NCI-H1436 treated with DMSO at 0.1 percent for 48 hours (cell line): ENCODE results near the gene THSD7A.

Source experiments
- DNase-seq: peaks from one replicate; lab custom pipeline; 2025; lab: John Stamatoyannopoulos, UW

Gene THSD7A

DNA sequence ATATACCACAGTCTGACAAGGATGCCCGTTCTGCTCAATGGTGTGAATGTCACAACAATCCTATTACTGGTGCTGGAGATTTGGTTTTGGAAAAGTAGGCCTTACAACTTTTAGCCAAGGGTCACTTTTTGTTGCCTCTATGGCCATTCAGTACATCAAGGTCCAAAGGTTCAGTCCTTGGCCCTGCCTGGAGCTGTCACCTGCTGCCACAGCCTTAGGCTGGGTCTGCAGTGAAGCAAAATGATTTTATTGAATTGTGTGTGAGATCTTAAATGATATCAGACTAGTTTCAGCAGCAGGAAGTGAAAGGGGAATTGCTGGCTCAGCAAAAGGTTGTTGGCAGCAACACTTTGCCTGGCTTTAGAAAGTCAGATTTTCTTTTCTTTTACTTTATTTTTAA lies 427.6 kb downstream of the THSD7A start:
- no peak for DNase-seq

DNA sequence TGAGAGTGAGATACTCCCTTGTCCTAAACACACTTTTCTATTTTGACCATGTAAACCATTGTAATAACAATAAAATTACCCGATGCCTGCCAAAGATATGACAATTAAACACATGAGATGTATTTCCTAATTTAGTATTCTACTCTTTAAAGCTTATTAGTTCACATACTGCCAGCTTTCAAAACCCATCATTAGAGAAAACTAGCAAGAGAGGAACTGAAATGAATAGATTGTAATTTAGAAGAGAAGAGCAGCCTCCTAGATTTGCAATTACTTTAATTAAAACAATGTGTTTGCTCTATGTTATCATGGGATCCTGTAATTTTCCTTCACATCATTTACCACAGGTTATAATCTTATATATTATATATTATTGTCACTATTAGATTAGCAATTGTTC lies 428.2 kb downstream of the THSD7A start:
- peak; percentile 57 for DNase-seq

DNA sequence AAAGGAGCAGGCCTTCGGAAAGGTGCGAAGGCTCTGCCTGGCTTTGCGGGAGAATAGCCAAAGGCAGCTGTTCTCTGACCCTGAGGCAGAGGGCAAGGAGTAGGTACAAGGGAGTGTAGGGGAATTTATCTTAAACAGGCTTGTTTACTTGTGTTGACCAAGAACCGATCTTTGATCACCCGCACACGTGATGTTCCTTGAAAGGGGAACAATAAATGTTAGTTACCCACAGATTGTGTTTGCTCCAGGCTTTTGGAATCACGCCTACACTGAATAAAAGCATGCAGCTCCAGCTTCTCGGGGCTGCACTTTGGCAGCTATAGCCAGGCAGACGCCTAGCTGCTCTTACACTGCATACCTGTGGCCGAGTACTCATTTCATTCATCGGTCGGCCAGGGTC lies 437.6 kb downstream of the THSD7A start:
- DNase-seq, result no peak

DNA sequence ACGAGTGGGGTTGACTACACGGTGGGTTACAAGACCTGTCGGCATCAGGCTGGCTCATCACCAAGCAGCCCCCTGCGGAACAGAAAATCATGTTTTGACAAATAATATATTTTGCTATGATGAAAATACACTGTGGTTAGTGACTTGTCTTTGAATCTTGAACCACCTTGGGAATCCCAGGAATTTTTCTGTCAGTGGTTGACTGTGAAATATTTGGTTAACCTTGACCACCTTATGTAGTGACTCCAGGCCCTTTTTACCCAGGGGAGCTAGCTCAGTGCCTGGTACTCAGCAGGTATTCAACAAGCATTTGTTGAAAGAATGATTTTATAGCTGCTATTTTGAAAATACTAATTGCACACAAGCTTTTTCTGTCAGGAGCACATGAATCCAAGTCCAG lies 452.4 kb downstream of the THSD7A start:
- DNase-seq, result no peak

DNA sequence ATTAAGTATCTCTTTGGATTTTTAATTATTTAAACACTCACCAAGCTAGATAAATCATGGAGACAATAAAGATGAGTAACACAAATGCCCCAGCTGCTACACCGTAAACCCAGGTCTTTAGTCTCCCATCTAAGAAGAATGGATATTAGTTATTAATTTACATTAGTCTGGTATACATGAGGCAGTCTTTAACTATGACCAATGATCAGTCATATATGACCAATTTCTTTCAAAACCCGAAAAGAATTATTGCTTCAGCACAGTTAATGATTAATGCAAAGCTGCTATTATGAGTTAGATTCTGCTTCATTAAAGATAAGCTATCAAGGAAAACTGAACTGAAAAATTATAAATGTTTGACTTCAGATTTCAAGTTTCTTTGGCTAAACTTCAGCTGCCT lies 455.5 kb downstream of the THSD7A start:
- DNase-seq, result no peak

DNA sequence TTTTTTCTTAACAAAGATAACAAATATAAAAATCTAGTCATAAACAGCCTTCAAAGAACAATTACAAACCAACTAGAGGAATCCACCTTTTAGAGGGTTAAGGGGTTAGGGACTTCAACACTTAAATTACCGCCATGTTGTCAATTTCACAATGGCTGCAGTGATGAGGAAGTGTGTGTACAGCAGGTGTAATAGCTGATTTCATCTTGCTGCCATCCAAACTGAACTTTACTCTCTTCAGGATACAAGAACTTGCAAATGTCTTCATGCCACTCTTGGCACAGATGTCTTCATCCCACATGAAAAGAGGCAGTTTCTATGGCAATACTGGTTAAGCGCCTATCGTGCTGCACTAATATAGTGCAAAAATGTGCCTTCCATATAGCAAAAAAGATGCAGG lies 457.4 kb downstream of the THSD7A start:
- no peak for DNase-seq

DNA sequence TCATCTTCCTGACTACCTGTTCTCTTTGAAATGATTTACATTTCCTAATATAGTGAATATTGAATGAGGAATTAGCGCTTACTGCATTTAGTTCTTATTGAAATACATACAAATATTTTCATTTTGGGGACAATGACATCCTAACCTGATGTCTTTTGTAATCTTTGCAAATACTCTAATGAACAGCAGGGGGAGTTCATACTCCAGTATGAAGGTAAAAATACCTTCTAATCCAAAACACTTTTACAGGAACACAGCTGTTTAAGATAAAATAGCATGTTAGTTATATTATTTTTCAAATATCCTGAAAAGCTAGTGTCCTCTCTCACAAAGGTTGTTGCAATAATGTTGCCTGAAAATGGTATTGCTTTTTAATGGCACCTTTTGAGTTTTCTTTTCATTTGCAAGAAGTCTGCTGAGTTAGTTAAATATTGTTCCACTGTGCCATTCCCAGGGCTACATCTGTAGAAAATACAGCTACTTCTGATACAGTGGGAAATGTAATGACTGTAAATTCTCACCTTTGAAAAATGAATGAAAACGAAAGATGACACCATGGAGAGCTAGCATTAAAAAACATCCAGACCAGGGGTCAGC lies 458.4 kb downstream of the THSD7A start:
- DNase-seq, result no peak

DNA sequence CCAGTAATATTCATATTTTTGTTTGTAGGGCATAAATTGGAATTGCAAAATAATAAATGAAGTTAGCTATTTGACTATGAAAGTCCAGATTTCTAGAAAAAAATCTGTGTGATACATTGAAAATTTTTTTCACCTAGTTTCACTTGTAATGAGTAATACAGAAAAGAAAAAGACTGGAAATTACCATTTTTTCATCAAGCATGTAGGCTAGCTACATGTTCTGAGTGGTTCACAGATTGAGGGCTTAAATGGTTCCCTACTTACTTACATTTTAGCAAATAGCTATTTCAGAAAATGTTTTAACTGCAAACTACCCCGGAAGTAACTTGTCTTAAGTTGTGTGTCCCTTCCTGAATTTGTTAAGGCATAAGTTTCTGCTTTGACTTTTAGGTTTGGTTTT lies 462.3 kb downstream of the THSD7A start:
- DNase-seq, result no peak

DNA sequence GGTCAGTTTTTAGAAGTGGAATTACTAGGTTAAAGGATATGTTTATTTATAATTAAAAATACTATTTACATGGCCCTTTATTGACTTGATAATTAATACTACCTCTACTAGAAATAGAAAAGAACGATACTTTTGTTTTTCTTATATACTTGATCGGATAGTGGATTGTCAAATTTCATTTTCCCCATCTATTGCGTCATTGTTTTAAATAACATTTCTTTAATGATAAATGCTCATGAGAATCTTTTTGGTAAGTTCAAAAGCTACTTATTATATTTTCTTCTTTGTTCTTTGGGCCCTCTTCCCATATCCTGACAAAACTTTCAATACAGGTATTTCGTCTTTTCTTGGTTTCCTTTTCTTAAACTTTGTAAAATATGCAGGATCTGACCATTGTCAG lies 465.9 kb downstream of the THSD7A start:
- no peak for DNase-seq

DNA sequence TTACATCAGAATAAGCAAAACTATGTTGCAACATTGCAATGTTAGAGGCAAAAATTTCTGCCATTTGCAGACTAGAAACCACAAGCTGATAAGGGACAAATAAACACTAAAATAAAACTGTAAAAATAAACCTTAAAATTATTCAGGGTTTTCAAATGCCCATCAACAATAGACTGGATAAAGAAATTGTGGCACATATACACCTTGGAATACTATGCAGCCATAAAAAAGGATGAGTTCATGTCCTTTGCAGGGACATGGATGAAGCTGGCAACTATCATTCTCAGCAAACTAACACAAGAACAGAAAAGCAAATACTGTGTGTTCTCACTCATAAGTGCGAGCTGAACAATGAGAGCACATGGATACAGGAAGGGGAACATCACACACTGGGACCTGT lies 473.4 kb downstream of the THSD7A start:
- no peak for DNase-seq

DNA sequence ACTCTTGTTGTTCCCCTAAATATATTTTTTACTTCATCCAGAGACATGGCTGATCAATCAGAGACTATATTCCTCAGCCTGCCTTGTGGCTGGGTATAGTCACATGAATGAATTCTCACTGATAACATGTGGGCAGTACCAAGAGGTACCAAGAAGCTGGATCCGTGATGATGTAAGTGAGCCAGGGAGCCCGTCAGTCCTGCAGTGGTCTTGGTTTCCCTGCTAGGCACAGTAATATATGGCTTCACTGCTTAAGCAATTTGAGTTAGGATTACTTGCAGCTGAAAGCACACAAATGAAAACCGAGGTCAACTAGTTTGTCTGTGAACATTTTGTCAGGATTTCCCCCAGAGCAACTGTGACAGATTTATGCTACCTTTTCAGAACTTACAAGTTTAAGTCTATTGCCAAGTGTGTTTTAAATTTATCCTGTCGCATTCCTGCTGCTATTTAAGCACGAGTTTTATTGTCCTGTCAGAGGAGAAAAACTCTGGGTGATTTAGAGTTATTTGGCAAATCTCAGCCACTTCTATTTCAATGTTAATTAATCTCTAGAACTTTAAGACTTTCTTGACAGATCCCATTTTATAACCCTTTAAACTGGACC lies 476.5 kb downstream of the THSD7A start:
- no peak for DNase-seq

DNA sequence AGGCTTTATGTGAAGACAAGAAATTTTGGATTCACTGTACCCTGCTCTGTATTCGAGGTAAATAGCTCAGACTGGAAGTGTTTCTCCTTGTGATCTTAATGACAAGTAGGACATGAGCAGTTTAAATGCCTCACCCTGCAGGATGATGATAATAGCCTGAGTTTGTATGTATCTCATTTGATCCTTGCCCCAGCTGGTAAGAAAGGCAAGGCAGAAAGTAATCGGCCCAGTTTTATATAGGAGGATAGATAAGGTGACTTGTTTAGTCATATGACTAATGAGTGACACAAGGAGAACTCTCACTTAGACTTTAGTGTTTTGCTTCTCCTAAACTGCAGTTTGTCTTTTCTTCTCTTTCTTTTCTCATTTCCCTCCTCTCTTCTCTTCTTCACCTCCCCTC lies 485.7 kb downstream of the THSD7A start:
- DNase-seq, result no peak

DNA sequence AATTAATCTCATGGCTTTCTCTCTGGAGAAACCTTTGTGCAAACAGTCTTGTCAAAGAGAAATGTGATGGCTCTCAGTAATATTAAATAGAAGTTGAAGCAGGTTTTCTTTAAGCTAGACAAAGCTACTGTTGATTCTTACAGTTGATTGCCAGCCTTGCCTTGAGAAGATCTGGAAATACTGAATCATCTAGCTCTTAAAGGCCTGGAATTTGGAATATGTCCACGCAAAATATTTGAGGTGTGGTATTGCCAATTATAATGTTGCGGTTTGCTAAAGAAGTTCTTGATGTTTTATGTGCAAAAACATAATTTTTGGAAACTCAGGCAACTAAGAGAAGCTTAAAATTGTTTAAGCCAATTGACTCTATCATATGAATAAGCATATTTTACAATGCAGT lies 486.4 kb downstream of the THSD7A start:
- DNase-seq, result no peak

DNA sequence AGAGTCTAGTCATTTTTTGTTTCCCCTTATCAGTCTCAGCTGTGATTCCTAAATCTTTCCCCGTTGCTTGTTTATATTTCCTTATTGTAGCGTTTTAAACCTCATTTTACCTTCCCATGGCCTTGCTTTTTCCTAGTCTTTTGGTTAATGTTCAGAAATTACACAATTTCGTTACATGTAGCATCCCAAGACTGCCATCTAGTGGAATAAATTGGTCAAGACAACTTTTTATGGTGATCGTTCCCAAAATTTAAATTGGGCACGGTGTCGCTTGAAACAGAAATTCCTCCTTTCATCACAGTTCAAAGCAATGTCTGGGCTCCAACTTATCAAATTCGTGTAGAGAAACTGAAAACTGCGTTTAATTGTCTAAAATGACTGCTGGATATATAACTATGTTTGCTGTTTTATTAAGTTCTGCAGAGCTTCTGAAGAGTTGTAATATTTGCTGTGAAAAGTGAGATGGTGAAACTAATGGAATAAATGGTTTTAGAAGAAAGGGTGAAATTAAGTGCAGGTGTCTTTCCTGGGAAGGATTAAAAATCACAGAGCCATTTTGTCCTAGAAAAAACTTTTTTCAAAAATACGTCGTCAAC lies 488.1 kb downstream of the THSD7A start:
- no peak for DNase-seq

DNA sequence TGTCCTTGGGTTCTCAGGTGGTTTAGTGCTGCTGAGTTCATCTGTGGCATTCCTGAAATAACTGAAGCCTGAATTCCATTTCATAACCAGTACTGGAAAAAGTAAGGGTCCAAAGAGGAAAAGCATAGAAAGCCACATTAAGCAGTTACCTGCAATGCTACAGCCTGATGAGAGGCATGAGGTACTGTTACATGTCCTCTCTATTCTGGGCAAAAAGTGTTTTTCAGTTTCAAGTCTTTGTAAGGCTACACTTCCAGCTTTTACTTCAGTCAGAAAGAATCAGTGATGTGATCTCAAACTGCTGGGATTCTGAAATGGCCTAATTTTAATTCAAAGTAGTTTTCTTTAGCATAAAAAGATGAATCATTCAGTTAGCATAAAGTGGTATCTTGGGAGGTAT lies 488.9 kb downstream of the THSD7A start:
- DNase-seq, result no peak

DNA sequence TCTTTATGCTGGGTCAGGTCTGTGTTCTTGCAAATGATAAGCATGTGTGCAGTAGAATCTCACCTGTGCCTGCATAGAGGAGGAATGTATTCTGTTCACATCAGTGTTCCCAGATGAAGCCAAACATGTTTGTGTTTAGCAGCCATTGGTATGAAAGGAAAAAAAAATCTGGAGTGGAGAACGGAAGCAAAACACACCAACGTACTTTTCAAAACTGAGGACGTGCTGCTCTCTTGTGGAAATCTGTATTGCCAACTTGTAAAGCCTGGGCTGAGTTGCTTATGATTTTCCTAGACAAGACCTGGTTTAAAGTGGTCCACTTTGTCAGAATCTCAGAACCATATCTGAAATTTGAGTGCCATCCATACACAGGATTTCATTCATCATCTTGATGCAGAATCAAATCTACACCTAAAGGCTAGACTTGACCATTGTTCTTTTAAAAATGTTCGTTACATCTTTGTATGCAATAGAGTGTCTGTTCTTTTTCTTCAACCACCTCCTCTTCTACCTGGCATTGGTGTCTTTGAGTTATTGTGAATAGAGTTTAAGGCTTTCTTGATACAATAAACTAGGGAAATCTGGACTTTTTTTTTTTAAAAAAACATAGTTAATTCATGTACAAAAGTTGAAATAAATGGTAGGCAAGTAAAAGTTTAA lies 490.6 kb downstream of the THSD7A start:
- no peak for DNase-seq

DNA sequence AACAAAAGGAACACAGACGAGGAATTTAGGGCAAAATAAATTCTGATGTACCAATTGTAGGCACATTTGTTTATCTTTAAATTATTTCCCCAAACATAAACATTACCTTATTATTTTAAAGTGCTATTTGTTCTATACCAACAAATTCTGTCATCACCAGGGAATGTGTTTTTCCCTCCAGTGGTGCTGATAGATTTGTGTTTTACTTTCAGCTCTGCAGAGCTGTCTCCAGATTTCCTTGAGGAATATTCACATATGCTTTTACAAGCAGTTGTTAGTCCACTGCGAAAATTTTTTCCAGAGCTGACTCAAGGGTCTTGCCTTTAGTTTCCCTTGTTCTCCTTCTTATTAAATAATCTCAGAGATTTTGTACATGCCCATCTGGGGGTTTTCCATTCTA lies 495.6 kb downstream of the THSD7A start:
- DNase-seq, result no peak

DNA sequence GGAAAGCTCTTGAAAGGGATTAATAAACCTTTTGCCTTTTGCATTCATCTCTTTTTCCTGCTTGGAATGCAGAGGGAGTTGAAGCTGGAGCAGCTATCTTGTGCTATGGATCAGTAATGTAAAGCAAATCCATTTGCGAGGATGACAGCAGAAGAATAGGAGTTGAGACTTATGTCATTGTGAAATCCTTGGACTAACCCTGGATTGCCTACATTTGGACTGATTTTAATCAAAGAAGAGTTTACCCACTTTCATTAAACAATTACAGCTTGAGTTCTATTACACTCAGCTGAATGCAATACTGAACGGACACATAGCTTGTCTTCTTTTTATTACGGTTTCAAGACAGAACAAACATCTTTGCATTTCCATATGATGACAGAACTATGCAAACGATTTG lies 496.1 kb downstream of the THSD7A start:
- no peak for DNase-seq

DNA sequence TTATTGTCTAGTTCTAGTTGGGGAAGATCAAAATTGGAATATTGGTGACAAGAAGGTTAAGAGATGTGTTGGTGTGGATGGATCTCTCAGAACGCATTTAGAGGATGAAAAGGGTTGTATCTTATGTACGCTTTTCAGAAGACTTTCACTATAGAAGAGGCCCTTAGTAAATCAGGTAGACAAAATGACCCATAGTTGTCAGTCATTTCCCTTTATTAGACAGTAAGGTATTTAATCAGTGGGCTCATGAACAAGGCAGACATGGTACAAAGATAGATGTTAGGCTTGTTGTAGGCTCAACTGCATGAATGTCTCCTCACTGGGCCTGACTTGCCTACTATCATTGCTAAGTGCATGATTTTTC lies 499.2 kb downstream of the THSD7A start:
- DNase-seq, result no peak

DNA sequence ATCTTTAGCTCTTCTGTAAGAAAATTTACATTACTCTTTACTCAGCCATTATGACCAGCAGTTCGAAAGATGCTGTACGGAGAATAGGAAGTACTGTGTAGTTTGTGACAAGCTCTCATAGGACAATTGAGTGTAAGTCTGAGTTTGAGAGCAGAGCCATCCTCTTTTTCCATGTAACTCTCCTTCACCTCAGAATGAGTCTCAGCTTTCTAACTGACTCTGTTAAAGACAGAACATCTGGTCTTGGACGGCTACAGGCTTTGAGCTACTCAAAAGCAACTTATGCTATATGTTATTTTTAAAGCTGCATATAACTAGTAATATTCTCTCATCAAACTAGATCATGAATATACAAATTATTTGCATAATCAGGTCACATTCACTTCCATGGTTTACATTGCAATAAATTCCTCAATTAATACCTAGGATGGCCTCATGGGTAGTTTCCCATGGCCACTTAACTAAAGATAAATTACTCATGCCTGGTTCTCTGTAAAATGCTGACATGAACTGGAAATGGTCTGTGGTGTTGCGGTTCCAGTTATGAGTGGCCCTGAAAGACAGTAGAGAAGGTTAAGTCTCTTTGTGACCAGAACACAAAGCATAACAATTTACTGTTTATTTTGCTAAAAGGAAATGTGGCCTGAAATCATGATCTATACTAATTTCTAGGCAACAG lies 499.7 kb downstream of the THSD7A start:
- no peak for DNase-seq

DNA sequence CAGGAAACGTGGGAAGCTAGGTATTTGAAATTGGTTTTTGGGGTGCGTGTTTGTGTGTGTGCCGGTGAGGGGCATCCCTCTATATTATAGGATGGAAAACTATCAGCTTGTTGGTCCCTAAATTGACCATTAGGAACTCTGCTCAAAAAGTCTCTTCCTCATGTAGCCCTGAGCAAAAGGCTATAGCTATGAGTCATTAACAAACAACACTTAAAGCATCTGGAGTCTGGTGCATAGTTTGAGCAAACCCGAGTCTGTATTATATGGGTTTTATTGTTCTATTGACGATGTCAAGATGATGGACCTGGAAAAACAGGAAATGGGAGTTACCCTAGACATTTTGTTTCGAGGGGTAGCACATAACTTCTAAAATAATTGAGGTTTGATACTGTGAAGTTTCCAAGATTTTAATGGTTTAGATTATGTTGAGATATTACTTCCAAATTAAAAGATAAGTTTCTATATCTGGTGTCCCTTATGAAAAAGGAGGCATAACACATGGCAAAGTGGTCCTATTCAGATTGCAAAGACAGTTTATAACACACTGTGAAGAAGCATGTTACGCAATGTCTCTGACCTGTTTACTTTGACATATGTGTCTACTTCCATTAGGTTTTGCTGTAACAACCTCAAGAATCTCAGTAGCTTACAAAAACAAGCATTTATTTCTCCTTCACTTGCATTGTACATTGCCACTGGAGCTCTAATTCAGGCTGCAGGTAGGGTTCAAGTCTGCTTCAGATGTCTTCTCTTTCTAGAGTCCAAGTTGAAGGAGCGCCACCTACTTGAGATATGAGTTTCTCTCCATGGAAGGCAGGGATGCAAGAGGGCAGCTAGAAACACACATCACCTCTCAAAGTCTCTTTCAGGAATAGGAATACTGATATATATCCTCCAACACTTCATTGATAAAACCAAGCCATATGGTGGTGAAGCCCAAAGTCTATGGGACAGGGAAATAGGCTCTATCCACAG lies 500.6 kb downstream of the THSD7A start:
- DNase-seq, result no peak

DNA sequence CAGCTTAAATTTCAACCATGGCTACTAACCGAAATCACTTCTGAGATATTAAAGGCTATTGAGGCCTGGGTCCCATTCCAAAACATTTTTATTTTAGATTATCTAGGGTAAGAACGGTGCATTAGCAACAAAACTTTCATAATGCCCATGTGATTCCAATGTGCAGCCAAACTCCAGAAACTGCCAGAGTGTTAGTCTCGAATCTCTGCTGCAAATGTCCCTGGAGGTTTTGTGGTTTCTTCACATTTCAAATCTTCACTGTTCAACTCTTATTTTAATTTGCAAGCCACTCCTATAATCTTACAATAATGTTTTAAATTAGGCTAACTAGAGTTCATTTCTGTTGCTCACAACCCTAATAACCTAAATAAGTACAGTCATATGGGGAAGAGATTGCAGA lies 501.3 kb downstream of the THSD7A start:
- DNase-seq, result no peak
